H1 (cell line): ENCODE data around the gene RNASE7. TPM values are rescaled to one million over a fixed set of nuclear protein-coding genes. Genes with fewer than 3 reads are reported as not detected.
A peak's percentile ranks its signal among the peaks of the same experiment; 100 is the strongest.

Experiments
- BACH1 ChIP-seq: IDR thresholded peaks from 2 replicates; pipeline ENCODE4 v1.6.1; 2012; ENCODE audit warnings: low read length, improper control_type of control experiment
- CHD2 ChIP-seq: IDR thresholded peaks from 2 replicates; pipeline ENCODE4 v1.6.1; 2012; ENCODE audit warnings: low read length, improper control_type of control experiment
- HDAC2 ChIP-seq, 2 experiments: fragments of 300-600 bp in 1 of 2; sonication (generic) in 1 of 2; IDR thresholded peaks; 2 replicates each; pipeline ENCODE4 v1.6.1; 2011 to 2012; ENCODE audit warnings: low read depth in 2 of 2, low read length in 2 of 2, mild to moderate bottlenecking in 2 of 2, moderate library complexity in 2 of 2, borderline replicate concordance in 1 of 2, inconsistent platforms in 1 of 2
- NRF1 ChIP-seq: IDR thresholded peaks from 2 replicates; pipeline ENCODE4 v1.6.1; 2011; ENCODE audit warnings: mild to moderate bottlenecking, low read depth, low read length, improper control_type of control experiment
- SIN3A ChIP-seq, 2 experiments: IDR thresholded peaks in 1 of 2; conservative IDR thresholded peaks in 1 of 2; 2 replicates each; pipeline ENCODE4 v1.6.1; 2011 to 2012; ENCODE audit warnings: low read length in 2 of 2, improper control_type of control experiment in 1 of 2, low read depth in 1 of 2, mild to moderate bottlenecking in 1 of 2
- SIRT6 ChIP-seq: IDR thresholded peaks from one replicate; pipeline ENCODE4 v1.7.1; 2012; ENCODE audit warnings: low read length, inconsistent platforms
- SP4 ChIP-seq: IDR thresholded peaks from 2 replicates; pipeline ENCODE4 v1.6.1; 2012; ENCODE audit warnings: low read length, inconsistent platforms
- YY1 ChIP-seq: IDR thresholded peaks from 2 replicates; pipeline ENCODE4 v1.6.1; 2011; ENCODE audit warnings: low read depth, mild to moderate bottlenecking, low read length
- polyA plus RNA-seq, 7 experiments: library from polyadenylated mRNA; depleted of rRNA in 3 of 7; stranded (reverse) in 5 of 7; unstranded in 2 of 7; fragments of >200 nt in 5 of 7; fragments of 200-250 nt in 2 of 7; gene quantifications; 1 replicate in 5 of 7; 2 replicates in 1 of 7; 4 replicates in 1 of 7; pipeline versions ENCODE4 v1.2.1 to v1.2.3, GENCODE V29; 2011 to 2013; ENCODE audit warnings: missing spikeins in 2 of 7, mixed read lengths in 2 of 7
- total RNA-seq: library from RNA; stranded (reverse); fragmentation: NEBNext Ultra II Directional; extraction: Animal tissue kit (Norgen Biotek cat#: 25700); gene quantifications from 2 replicates; pipeline ENCODE4 v1.2.1, GENCODE V29; 2021

RNASE7 gene
- total and polyA plus RNA-seq, 2 of the 8 experiments (the other 6 are each of a cell fraction or from before 2014, with no cell fraction given) = not detected

DNA sequence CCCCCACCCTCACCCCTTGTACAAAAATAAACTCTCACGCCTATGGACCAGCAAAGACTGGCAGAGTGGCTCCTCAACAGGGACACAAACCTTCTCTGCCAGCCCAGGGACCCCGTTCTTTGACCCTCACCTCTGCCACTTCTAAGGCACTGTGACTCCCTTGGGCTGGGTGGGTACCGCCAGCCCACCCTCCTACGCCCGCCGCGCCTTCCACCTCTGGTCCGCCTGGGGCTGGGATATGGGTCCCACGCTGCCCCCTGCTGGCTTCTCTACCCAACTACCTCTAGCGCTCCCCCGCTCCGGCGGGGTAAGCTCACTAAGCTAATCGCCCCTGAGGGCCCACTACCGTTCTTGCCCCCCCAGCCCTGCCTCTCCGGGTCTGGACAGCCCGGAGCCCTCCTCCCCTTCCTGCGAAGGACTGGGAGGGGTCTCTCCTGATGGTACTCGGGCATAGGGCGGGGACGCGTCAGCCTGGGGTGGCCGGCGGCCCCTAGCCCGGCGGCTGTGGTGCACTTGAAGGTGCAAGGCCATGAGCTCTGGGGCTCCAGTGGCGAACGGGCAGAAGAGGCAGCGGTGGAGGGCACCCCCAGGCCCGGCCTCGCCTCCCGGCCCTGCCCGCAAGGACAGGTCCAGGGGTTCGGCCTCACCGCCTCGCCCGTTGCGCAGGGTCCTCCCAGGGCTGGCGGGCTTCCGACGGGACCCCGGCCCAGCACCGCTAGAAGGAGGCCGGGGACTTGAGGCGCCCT lies 48.2 kb downstream of the RNASE7 start (continued):
- 0 out of 2 replicates have a peak, but pooled peaks have one; percentile 18 for TF ChIP-seq YY1
- no peak for TF ChIP-seq NRF1
- peak in 1 of 2 experiments; percentile 51; a peak in 1 of 4 replicates for TF ChIP-seq SIN3A (conservative IDR thresholded peaks at IDR 0.05 in 1 of 2, IDR thresholded peaks at IDR 0.05 in 1 of 2; ENCODE audit: low read depth in 1 of 2, low read length in 2 of 2)
- no peak for TF ChIP-seq CHD2
- TF ChIP-seq SP4 = no peak
- no peak for TF ChIP-seq SIRT6
- no peak for TF ChIP-seq BACH1
- TF ChIP-seq HDAC2 (IDR thresholded peaks at IDR 0.05; ENCODE audit: borderline replicate concordance in 1 of 2, low read depth in 2 of 2, low read length in 2 of 2) = no peak
- TF ChIP-seq, all 59 proteins: peak for 7
